HCT116 (cell line): ENCODE measurements around the gene MORF4L1.

ENCODE experiments used
- CBX3 ChIP-seq: IDR thresholded peaks from 2 replicates; pipeline ENCODE4 v1.6.1; 2012; ENCODE audit warnings: low read depth
- EZH2 ChIP-seq: fragments of 200-600 bp; sonication (generic); IDR thresholded peaks from 2 replicates; pipeline ENCODE4 v1.6.1; 2017; ENCODE audit warnings: antibody characterized with exemption, mixed run types
- FOSL1 ChIP-seq: IDR thresholded peaks from 2 replicates; pipeline ENCODE4 v1.6.1; 2012; ENCODE audit warnings: low read depth
- POLR2A ChIP-seq: IDR thresholded peaks from 2 replicates; pipeline ENCODE4 v1.7.0; 2011; ENCODE audit warnings: borderline replicate concordance; ENCODE audit not compliant: insufficient read depth, insufficient read length; ENCODE audit errors: extremely low read depth
- POLR2AphosphoS5 ChIP-seq: IDR thresholded peaks from 2 replicates; pipeline ENCODE4 v1.6.1; 2011; ENCODE audit warnings: mild to moderate bottlenecking, low read depth, low read length, moderate library complexity
- ZNF274 ChIP-seq: fragments of 200-500 bp; sonication (Bioruptor generic); IDR thresholded peaks from 2 replicates; pipeline ENCODE4 v1.6.1; 2014; ENCODE audit warnings: mild to moderate bottlenecking, low read depth, low read length, inconsistent platforms
- TF ChIP-seq, protein P1 (sequence below), 3 experiments: fragments of 200-600 bp in 1 of 3; sonication (generic) in 1 of 3; IDR thresholded peaks in 2 of 3; conservative IDR thresholded peaks in 1 of 3; 2 replicates each; pipeline ENCODE4 v1.5.1; 2012 to 2017; ENCODE audit warnings: low read depth in 2 of 3, low read length in 2 of 3, antibody characterized with exemption in 1 of 3, borderline replicate concordance in 1 of 3, control low read depth in 1 of 3, mild to moderate bottlenecking in 1 of 3, mixed read lengths in 1 of 3, mixed run types in 1 of 3, moderate library complexity in 1 of 3; ENCODE audit not compliant: insufficient read depth in 1 of 3
- TF ChIP-seq, protein P2 (sequence below): IDR thresholded peaks from 2 replicates; pipeline ENCODE4 v1.6.1; 2012; ENCODE audit warnings: low read depth
- TF ChIP-seq, protein P3 (sequence below): IDR thresholded peaks from 2 replicates; pipeline ENCODE4 v1.6.1; 2011; ENCODE audit warnings: mild to moderate bottlenecking, low read length, moderate library complexity; ENCODE audit not compliant: insufficient replicate concordance; ENCODE audit errors: extremely low read depth

DNA sequence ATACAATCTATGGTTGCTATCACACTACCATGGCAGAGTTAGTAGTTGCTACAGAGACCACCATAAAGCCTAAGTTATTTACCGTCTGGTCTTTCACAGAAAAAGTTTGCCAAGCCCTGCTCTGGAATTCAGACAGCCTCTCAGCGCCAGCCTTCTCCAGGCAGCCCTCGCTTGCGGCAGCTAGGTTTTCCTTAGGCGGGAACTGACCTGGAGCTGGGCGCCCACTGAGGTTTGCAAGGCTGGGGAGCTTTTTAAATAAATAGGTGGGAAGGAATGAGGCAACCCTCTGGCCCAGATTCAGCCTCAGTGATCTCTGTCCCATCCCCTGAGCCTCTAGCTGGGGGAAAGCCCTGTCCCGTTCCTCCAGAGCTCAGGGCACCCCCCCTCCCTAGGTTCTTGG lies 71.0 kb downstream of the MORF4L1 start:
- TF ChIP-seq, protein P1, sequence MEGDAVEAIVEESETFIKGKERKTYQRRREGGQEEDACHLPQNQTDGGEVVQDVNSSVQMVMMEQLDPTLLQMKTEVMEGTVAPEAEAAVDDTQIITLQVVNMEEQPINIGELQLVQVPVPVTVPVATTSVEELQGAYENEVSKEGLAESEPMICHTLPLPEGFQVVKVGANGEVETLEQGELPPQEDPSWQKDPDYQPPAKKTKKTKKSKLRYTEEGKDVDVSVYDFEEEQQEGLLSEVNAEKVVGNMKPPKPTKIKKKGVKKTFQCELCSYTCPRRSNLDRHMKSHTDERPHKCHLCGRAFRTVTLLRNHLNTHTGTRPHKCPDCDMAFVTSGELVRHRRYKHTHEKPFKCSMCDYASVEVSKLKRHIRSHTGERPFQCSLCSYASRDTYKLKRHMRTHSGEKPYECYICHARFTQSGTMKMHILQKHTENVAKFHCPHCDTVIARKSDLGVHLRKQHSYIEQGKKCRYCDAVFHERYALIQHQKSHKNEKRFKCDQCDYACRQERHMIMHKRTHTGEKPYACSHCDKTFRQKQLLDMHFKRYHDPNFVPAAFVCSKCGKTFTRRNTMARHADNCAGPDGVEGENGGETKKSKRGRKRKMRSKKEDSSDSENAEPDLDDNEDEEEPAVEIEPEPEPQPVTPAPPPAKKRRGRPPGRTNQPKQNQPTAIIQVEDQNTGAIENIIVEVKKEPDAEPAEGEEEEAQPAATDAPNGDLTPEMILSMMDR (IDR thresholded peaks at IDR 0.05 in 2 of 3, conservative IDR thresholded peaks at IDR 0.05 in 1 of 3; ENCODE audit: borderline replicate concordance in 1 of 3, insufficient read depth in 1 of 3, low read depth in 2 of 3, low read length in 2 of 3), result no peak
- no peak for TF ChIP-seq POLR2A
- TF ChIP-seq POLR2AphosphoS5, result no peak
- TF ChIP-seq CBX3, result no peak
- TF ChIP-seq, protein P2, sequence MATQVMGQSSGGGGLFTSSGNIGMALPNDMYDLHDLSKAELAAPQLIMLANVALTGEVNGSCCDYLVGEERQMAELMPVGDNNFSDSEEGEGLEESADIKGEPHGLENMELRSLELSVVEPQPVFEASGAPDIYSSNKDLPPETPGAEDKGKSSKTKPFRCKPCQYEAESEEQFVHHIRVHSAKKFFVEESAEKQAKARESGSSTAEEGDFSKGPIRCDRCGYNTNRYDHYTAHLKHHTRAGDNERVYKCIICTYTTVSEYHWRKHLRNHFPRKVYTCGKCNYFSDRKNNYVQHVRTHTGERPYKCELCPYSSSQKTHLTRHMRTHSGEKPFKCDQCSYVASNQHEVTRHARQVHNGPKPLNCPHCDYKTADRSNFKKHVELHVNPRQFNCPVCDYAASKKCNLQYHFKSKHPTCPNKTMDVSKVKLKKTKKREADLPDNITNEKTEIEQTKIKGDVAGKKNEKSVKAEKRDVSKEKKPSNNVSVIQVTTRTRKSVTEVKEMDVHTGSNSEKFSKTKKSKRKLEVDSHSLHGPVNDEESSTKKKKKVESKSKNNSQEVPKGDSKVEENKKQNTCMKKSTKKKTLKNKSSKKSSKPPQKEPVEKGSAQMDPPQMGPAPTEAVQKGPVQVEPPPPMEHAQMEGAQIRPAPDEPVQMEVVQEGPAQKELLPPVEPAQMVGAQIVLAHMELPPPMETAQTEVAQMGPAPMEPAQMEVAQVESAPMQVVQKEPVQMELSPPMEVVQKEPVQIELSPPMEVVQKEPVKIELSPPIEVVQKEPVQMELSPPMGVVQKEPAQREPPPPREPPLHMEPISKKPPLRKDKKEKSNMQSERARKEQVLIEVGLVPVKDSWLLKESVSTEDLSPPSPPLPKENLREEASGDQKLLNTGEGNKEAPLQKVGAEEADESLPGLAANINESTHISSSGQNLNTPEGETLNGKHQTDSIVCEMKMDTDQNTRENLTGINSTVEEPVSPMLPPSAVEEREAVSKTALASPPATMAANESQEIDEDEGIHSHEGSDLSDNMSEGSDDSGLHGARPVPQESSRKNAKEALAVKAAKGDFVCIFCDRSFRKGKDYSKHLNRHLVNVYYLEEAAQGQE, result no peak
- no peak for TF ChIP-seq EZH2
- TF ChIP-seq, protein P3, sequence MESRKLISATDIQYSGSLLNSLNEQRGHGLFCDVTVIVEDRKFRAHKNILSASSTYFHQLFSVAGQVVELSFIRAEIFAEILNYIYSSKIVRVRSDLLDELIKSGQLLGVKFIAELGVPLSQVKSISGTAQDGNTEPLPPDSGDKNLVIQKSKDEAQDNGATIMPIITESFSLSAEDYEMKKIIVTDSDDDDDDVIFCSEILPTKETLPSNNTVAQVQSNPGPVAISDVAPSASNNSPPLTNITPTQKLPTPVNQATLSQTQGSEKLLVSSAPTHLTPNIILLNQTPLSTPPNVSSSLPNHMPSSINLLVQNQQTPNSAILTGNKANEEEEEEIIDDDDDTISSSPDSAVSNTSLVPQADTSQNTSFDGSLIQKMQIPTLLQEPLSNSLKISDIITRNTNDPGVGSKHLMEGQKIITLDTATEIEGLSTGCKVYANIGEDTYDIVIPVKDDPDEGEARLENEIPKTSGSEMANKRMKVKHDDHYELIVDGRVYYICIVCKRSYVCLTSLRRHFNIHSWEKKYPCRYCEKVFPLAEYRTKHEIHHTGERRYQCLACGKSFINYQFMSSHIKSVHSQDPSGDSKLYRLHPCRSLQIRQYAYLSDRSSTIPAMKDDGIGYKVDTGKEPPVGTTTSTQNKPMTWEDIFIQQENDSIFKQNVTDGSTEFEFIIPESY, result no peak
- TF ChIP-seq ZNF274, result no peak
- TF ChIP-seq FOSL1, result no peak
